ENCODE results near the gene TBX18. TPM values are rescaled to one million over a fixed set of nuclear protein-coding genes. Genes with fewer than 3 reads are reported as not detected.

TBX18 gene
- total RNA-seq, 4 donors from 2014 or later = 21.9 to 34.4 (median 30.3) TPM

DNA sequence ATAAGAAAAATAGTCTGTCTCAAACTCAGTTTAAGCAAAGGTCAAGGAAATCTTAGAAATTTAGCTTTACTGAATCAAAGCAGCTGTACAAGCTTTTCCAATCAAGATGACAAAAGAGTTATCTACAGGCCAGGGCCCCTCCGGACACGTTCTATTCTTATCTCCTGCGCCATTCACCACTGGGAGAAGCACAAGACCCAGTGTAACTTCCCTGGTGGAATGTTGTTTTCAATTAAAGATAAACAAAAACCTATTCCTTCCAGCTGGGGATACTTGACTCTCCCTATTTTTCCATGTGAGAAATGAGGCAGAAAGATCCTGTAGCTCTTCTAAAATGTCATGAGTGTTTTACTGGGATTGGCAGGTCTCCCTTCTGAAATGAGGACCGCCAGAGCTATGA, 123.3 kb downstream of the TBX18 start:
- TF ChIP-seq, protein P1, sequence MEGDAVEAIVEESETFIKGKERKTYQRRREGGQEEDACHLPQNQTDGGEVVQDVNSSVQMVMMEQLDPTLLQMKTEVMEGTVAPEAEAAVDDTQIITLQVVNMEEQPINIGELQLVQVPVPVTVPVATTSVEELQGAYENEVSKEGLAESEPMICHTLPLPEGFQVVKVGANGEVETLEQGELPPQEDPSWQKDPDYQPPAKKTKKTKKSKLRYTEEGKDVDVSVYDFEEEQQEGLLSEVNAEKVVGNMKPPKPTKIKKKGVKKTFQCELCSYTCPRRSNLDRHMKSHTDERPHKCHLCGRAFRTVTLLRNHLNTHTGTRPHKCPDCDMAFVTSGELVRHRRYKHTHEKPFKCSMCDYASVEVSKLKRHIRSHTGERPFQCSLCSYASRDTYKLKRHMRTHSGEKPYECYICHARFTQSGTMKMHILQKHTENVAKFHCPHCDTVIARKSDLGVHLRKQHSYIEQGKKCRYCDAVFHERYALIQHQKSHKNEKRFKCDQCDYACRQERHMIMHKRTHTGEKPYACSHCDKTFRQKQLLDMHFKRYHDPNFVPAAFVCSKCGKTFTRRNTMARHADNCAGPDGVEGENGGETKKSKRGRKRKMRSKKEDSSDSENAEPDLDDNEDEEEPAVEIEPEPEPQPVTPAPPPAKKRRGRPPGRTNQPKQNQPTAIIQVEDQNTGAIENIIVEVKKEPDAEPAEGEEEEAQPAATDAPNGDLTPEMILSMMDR (IDR thresholded peaks at IDR 0.05; ENCODE audit: low read depth) = no peak

DNA sequence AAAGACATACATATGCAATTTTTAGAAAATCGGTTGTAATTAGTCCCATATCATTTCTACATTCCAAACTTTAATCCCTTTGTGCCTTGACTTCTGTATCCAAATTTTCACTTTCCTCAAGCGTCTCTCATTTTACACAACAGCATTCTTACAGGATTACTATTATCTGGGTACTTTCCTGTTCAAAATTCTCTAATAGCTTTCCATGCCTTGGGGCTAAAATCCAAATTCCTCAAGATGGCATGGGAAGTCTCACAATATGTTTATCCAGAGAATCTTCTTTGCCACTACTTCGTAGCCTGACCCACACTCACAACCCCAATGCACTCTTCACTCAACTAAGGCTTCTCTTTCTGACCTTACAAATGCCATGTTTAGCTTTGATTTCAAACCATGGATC, 125.0 kb downstream of the TBX18 start:
- TF ChIP-seq, protein P1 (IDR thresholded peaks at IDR 0.05; ENCODE audit: low read depth) = no peak

DNA sequence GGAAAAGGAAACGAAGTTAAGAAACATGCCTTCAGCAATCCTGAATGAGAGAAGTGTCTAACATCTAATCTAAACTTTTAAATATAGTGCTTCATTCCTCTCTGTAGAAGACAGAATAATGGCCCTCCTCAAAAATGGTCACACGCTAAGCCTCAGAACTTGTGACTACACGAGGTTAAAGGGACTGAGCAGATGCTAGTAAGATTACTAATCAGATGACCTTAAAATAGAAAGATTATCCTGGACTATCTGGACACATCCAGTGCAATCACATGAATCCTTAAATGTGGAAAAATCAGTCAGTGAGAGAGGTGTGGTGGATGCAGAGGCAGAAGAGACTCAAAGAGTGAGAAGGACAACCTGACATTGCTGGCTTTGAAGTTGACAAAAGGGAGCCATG, 126.1 kb downstream of the TBX18 start:
- TF ChIP-seq, protein P1 (IDR thresholded peaks at IDR 0.05; ENCODE audit: low read depth) = no peak

Small RNA genes lying within 50 kb of the gene (small RNA-seq; reads per million reads assigned to genes)
- gene AL590143.1 = not detected

All from subcutaneous adipose tissue (tissue), 4 donors.